Activated T-helper 1 cell treated with anti-CD3 and anti-CD28 coated beads, Interleukin-12 subunit alpha, Interleukin-12 subunit beta, Interleukin-2, Interleukin-4 antibody, amounts not matched to agents 30 ng/mL and 10 ng/mL and 1 ng/mL, durations not matched to agents 14 hours and 24 hours and 36 hours (primary cell): Measurements from ENCODE around the gene OR10K2. TPM values are rescaled to one million over a fixed set of nuclear protein-coding genes. Genes with fewer than 3 reads are reported as not detected.
"Not testable (repeated sequence)": the region's sequence is repeated elsewhere in the genome, so short reads cannot be mapped to it uniquely, and the experiment has no call there.

ENCODE experiments used
- DNase-seq: peaks from one replicate; pipeline ENCODE4 v3.0.0; 2021; ENCODE audit warnings: low spot score
- H3K27ac Mint-ChIP-seq: one replicate; pipeline ENCODE4 v1.8.0; 2021; ENCODE audit warnings: mild to moderate bottlenecking, mixed read lengths
- H3K27me3 Mint-ChIP-seq: one replicate; pipeline ENCODE4 v1.8.0; 2022; ENCODE audit warnings: mild to moderate bottlenecking, moderate library complexity, mixed read lengths; ENCODE audit not compliant: insufficient read depth
- H3K36me3 Mint-ChIP-seq: one replicate; pipeline ENCODE4 v1.8.0; 2021; ENCODE audit warnings: low read depth, mixed read lengths
- H3K4me1 Mint-ChIP-seq: one replicate; pipeline ENCODE4 v1.8.0; 2021; ENCODE audit warnings: low read depth, mixed read lengths
- H3K4me3 Mint-ChIP-seq: one replicate; pipeline ENCODE4 v1.8.0; 2021; ENCODE audit warnings: mild to moderate bottlenecking, moderate library complexity, mixed read lengths
- H3K9me3 Mint-ChIP-seq: one replicate; pipeline ENCODE4 v1.8.0; 2021; ENCODE audit warnings: mixed read lengths
- intact Hi-C: fragments of 100-400 bp; cut with micrococcal nuclease; formaldehyde crosslinking; loops from one replicate; pipeline ENCODE4 v1.15.1; 2024
- total RNA-seq: library from RNA; stranded (reverse); gene quantifications from 2 replicates; pipeline ENCODE4 v1.2.3, GENCODE V29; 2022

Gene OR10K2, protein sequence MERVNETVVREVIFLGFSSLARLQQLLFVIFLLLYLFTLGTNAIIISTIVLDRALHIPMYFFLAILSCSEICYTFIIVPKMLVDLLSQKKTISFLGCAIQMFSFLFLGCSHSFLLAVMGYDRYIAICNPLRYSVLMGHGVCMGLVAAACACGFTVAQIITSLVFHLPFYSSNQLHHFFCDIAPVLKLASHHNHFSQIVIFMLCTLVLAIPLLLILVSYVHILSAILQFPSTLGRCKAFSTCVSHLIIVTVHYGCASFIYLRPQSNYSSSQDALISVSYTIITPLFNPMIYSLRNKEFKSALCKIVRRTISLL
- total RNA-seq, result not detected in 2 replicates

DNA sequence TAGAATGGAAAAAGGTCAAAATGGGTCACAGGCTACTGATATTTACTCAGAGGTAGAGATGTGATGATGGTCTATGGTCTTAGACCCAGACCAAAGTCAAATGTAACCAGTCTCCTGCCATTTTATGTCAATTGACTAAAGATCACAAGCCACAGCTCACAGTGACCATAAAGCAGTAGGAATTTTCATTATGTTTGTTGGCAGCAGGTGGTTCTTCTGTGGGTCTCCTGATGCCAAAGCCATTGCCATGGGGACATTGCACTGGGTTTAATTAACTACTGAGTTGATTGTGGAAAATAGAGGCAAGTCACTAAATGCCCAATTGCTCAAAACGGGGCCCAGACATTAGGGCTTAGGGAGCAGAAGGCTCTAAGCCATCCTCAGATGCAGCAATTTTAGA, at the start of gene OR10K2:
Gene OR10K2, minus strand, starts transcription at position 101 of the 400 bp plus-strand sequence. CDS start 5,371 bp downstream, outside the sequence.
- Mint-ChIP-seq H3K4me1 (no peaks in the 10 kb centered on the region), H3K27me3 (no peaks in the 10 kb centered on the region), H3K4me3 (no peak within 1 kb of the TSS), H3K27ac (no peak within 1 kb of the TSS), H3K36me3 (no peaks in the 10 kb centered on the region), H3K9me3 (no peaks in the 10 kb centered on the region)
- intact Hi-C loops, result no loop called here
- no peak for DNase-seq

DNA sequence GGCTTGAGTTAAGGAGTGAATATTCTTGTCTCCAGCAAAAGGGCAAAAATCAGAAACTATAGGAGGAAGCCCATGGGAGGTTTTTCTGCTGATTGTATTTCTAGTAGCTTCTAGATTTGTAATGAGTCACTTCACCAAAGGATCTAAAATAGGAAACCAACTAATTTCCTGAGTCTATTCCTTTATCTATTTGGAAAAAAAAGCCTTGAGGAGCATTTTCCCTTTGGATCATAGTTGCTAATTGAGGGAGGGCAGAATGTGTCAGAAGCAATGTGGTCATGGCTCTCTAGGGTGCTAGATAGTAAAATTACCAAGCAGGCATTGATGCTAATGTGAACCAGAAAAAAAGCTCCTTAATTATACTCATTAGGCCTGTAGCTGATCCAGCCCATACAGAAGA, 45.9 kb upstream of the OR10K2 start, which contains the start of gene OR10R2:
Gene OR10R2, plus strand, starts transcription at position 301 of the 400 bp plus-strand sequence. CDS start 106 bp downstream, outside the sequence.
- Mint-ChIP-seq H3K9me3 (no peaks in the 10 kb centered on the region), H3K36me3 (no peaks in the 10 kb centered on the region), H3K4me1 (no peaks in the 10 kb centered on the region), H3K27ac (no peak within 1 kb of the TSS), H3K27me3 (peaks cover 3% of the 10 kb centered on the region), H3K4me3 (no peak within 1 kb of the TSS)
- intact Hi-C loops, result no loop called here
- no peak for DNase-seq

DNA sequence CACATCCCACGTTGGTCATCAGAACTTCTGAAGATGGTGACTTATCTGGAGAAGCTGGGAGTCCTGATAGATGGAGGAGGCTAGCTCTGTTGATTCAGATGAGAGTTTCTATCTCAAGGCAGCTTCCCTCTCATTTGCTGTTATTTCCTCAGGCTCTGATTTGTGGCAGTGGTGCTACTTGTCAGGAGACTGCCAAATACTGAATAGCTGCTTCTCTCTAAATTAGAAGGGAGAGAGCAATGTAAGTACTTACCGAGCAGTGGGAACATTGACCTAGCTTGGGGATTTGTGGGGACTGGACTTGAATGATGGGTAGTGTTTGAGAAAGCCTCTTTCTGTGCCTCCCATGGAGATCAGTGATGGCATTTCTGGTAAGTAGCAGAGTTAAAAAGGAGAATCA, 35.5 kb upstream of the OR10K2 start, which contains the start of gene OR10K1:
Gene OR10K1, plus strand, starts transcription at position 301 of the 400 bp plus-strand sequence. CDS start 3,728 bp downstream, outside the sequence.
- H3K27ac Mint-ChIP-seq, result no peak within 1 kb of the TSS
- no peaks in the 10 kb centered on the region for H3K4me1 Mint-ChIP-seq
- no peak for DNase-seq
- H3K27me3 Mint-ChIP-seq, result peaks cover 7% of the 10 kb centered on the region
- H3K36me3 Mint-ChIP-seq, result no peaks in the 10 kb centered on the region
- no peaks in the 10 kb centered on the region for H3K9me3 Mint-ChIP-seq
- H3K4me3 Mint-ChIP-seq, result no peak within 1 kb of the TSS
- intact Hi-C loops, result no loop called here

DNA sequence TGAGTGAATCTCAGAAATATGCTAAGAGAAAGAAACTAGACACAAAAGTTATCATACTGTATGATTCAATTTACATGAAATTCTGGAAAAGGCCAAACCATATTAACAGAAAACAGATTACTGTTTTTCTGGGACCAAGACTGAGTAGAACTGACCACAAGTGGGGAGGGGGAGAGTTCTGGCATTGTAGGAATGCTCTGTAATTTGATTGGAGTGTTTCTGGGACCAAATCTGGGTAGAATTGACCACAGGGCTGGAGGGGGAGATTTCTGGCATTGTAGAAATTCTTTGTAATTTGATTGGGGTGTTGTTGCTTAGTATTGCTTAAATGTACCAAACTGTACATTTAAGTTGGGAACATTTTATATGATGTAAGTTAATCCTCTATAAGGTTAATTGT, 32.2 kb upstream of the OR10K2 start:
- DNase-seq, result no peak
- intact Hi-C loops, result no loop called here
- Mint-ChIP-seq H3K27me3 (peaks cover 2% of the 10 kb centered on the region), H3K4me1 (no peaks in the 10 kb centered on the region), H3K4me3 (no peak overlapping the region), H3K36me3 (no peaks in the 10 kb centered on the region), H3K27ac (no peak overlapping the region), H3K9me3 (no peaks in the 10 kb centered on the region)

DNA sequence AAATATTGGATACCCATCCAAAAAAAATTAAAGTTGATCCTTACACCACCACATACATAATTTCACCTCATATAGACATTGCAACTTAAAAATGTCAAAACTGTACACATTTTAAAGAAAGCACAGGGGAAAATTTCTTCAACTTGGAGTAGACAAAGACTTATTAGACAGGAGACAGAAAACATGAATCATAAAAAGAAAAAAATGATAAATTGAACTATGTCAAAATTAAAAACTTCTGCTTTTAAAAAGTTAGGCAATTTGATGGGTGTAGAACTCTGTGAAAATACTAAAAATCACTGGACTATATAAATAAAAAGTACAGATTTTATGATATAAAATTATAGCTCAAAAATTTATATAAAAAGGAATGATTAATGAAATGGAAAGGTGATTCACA, 31.2 kb upstream of the OR10K2 start:
- Mint-ChIP-seq H3K36me3 (no peaks in the 10 kb centered on the region), H3K4me1 (no peaks in the 10 kb centered on the region), H3K9me3 (no peaks in the 10 kb centered on the region), H3K4me3 (no peak overlapping the region), H3K27me3 (peaks cover 2% of the 10 kb centered on the region), H3K27ac (no peak overlapping the region)
- no peak for DNase-seq
- intact Hi-C loops, result no loop called here

DNA sequence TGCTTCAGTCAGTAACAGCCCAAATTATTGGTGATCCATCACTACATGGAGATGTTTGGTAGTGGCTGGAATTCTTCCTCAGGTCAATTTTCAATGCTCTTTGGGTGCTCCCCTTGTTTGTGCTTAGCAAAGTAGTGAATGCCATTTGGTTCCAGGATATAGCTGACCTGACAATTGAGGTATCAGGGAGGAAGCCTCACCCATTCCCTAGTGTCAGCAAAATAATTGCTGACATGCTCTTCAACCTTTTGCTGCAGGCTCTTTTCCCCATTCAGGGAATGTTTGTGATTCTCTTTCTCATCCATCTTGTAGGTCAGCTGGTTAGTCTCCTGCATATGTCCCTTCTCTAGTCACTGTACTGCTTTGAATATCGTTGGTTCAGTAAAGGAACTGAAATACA, 28.5 kb upstream of the OR10K2 start:
- Mint-ChIP-seq H3K4me1 (no peaks in the 10 kb centered on the region), H3K27ac (no peak overlapping the region), H3K36me3 (no peaks in the 10 kb centered on the region), H3K27me3 (peaks cover 2% of the 10 kb centered on the region), H3K9me3 (no peaks in the 10 kb centered on the region), H3K4me3 (no peak overlapping the region)
- intact Hi-C loops, result no loop called here
- DNase-seq, result no peak

DNA sequence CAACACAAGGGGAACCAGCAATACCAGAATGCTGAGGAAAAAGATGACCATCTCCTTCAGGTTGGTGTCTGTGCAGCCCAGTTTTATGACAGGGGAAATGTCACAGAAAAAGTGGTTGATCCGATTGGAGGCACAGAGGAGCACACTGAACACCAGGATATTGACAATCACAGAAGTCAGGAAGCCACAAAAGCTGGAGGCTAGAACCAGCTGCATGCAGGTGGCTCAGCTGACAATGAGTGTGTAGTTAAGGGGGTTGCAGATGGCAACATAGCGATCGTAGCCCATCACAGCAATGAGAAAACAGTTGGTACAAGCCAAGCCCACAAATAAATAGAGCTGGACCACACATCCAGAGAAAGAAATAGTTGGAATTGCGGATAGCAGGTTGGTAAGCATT, 19.3 kb upstream of the OR10K2 start:
- Mint-ChIP-seq H3K9me3 (no peaks in the 10 kb centered on the region), H3K27ac (no peak overlapping the region), H3K27me3 (peaks cover 2% of the 10 kb centered on the region), H3K4me1 (no peaks in the 10 kb centered on the region), H3K36me3 (no peaks in the 10 kb centered on the region), H3K4me3 (no peak overlapping the region)
- DNase-seq, result no peak
- intact Hi-C loops, result no loop called here

DNA sequence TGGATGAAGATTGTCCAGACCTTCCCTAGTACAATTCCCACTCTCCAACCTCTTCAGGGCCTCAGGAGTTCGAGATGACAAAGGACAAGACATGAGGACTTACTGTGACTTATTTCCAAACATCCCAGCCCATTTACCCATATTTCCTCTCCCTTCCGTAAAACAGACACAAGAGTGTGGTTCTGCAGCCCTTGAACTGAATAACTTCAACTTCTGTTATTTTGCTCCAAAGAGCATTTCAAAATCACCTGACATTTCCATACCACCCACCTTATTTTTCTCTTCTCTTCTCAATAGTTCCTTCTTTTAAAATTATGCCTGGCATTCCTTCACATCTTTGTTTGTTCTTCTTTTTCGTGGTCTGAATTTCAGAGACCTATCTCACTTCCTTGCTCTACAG, 8.7 kb upstream of the OR10K2 start:
- H3K4me3 Mint-ChIP-seq, result no peak overlapping the region
- intact Hi-C loops, result no loop called here
- no peaks in the 10 kb centered on the region for H3K36me3 Mint-ChIP-seq
- H3K9me3 Mint-ChIP-seq, result no peaks in the 10 kb centered on the region
- H3K27me3 Mint-ChIP-seq, result no peaks in the 10 kb centered on the region
- H3K4me1 Mint-ChIP-seq, result no peaks in the 10 kb centered on the region
- no peak overlapping the region for H3K27ac Mint-ChIP-seq
- no peak for DNase-seq

DNA sequence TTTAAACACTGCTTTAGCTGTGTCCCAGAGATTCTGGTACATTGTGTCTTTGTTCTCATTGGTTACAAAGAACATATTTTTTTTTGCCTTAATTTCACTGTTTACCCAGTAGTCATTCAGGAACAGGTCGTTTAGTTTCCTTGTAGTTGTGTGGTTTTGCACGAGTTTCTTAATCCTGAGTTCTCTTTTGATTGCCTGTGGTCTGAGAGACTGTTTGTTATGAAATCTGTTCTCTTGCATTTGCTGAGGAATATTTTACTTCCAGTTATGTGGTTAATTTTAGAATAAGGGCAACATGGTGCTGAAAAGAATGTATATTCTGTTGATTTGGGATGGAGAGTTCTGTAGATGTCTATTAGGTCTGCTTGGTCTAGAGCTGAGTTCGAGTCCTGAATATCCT, 4.1 kb upstream of the OR10K2 start:
- H3K27ac Mint-ChIP-seq, DNase-seq, H3K4me1 Mint-ChIP-seq, intact Hi-C loops, H3K36me3 Mint-ChIP-seq, H3K27me3 Mint-ChIP-seq, H3K4me3 Mint-ChIP-seq, H3K9me3 Mint-ChIP-seq: not testable (repeated sequence)

DNA sequence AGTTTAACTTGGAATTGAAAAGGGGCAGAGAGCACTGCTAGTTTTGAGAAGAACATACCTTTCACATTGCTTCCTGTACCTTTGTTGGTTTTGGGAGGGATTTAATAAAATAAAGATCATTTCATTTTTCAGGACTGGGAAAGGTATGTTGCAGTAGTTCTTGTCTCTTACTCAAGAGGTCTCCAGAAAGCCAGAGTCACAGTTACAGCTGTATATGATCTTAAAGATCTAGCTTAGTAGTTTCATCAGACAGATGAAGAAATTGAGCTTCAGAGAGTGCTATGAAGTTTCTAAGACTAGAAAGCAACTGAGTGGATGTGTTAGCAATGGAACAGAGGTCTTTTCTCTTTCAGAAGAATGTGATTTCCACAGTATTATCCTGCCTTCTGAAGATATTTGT, 1.0 kb downstream of the OR10K2 start:
- Mint-ChIP-seq H3K4me1 (no peaks in the 10 kb centered on the region), H3K27ac (no peak overlapping the region), H3K4me3 (no peak overlapping the region), H3K27me3 (no peaks in the 10 kb centered on the region), H3K36me3 (no peaks in the 10 kb centered on the region), H3K9me3 (no peaks in the 10 kb centered on the region)
- no peak for DNase-seq
- intact Hi-C loops, result no loop called here

DNA sequence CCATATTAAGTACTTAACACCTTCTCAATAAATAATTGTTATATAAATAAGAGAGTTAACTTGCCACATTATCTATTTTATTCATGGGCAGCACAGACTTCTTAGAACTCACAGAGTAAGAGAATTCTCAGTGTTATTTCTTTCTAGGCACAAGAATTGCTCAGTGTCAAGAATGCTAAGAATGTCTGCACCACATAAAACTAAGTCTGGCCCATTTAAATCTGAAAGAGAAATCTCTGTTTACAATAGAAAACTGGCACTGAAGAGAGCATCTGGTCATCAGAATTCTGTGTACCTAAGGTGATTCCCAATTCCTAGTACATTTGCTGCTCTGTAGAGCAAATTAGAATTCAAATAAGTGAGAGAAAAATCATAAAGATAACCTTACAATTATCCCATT, 3.8 kb downstream of the OR10K2 start:
- no peak for DNase-seq
- H3K27me3 Mint-ChIP-seq, result no peaks in the 10 kb centered on the region
- no peaks in the 10 kb centered on the region for H3K4me1 Mint-ChIP-seq
- intact Hi-C loops, result no loop called here
- no peak overlapping the region for H3K27ac Mint-ChIP-seq
- H3K4me3 Mint-ChIP-seq, result no peak overlapping the region
- no peaks in the 10 kb centered on the region for H3K36me3 Mint-ChIP-seq
- H3K9me3 Mint-ChIP-seq, result no peaks in the 10 kb centered on the region

DNA sequence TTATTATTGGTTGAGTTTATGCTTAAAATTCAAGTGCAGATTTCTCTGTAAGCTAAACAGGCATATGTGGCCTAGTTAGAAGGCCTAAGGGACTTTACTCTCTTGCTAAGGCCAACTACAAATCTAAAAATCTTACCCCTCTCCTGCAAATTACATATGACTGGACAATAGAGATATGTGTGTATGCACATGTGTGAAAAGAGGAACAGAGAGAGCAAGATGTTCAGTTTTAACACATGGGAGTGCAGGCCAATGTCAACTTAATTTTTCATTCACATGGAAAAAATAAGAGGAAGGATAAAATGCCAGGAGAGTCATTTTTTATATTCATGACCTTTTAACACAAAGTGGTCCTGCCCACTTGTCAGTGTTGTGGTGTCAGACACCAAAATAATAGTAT, 8.5 kb downstream of the OR10K2 start:
- DNase-seq, result no peak
- Mint-ChIP-seq H3K27ac (no peak overlapping the region), H3K9me3 (no peaks in the 10 kb centered on the region), H3K36me3 (no peaks in the 10 kb centered on the region), H3K4me3 (no peak overlapping the region), H3K4me1 (no peaks in the 10 kb centered on the region), H3K27me3 (peaks cover 7% of the 10 kb centered on the region)
- intact Hi-C loops, result no loop called here

DNA sequence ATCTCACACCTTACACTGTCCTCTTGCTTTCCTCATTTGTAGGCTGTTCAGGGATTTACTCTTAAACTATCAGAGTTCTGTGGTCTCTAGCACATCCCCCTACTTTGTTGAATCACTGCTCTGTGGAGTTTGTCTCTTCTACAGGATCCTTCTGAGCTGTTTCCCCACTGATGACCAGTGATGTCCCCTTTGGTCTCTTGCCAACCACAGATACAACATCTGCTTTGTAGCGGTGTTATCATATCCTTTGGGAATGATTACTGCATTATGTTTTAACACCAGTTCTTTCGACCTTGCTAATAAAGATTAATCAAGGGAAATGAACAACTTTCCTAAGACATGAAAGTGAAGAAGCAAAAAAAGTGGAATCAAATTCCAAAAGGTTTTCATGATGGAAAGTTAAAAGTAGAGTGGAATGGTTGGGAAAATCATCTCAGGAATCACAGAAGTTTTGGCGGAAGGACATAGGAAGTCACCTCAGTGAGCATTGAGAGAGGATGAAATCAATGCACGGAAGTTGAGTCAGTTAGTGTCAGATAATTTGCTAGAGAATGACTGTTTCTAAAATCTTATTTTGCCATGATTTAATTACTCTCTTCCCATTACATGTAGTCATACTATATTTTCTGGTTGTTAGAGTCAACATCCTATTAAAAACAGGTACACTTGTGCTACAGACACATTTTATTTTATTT, 11.2 kb downstream of the OR10K2 start:
- no peak overlapping the region for H3K4me3 Mint-ChIP-seq
- DNase-seq, result no peak
- no peaks in the 10 kb centered on the region for H3K9me3 Mint-ChIP-seq
- H3K36me3 Mint-ChIP-seq, result no peaks in the 10 kb centered on the region
- intact Hi-C loops, result no loop called here
- H3K4me1 Mint-ChIP-seq, result no peaks in the 10 kb centered on the region
- H3K27me3 Mint-ChIP-seq, result peaks cover 9% of the 10 kb centered on the region
- no peak overlapping the region for H3K27ac Mint-ChIP-seq
